Endothelial cell of umbilical vein (primary cell): ENCODE measurements around the gene ZNF281. TPM values are rescaled to one million over a fixed set of nuclear protein-coding genes. Genes with fewer than 3 reads are reported as not detected.

Experiments
- BruUV-seq: library from RNA; stranded (reverse); fragments of 400-500 nt; replicated peaks from 2 replicates; lab custom pipeline; 2021; lab: Mats Ljungman, UMichigan
- CTCF ChIA-PET: fragments of 300-600, 350-600 bp; sonication (Branson Sonifier 250); formaldehyde crosslinking; loops from one replicate; lab custom pipeline; 2021; ENCODE audit warnings: antibody characterized with exemption, inconsistent platforms; lab: Charles Lee
- POLR2A ChIA-PET: fragments of 300-600, 350-600 bp; sonication (Branson Sonifier 250); formaldehyde crosslinking; loops from one replicate; lab custom pipeline; 2021; ENCODE audit warnings: antibody characterized with exemption, inconsistent platforms; lab: Charles Lee
- DNase-seq: peaks from one replicate; pipeline ENCODE4 v3.0.0-alpha.2; 2011; ENCODE audit warnings: low read depth, low spot score
- FAIRE-seq: peaks from 2 replicates; lab custom pipeline; 2011; peaks lifted over from hg19 to GRCh38; lab: Jason Lieb, UNC
- H2AFZ ChIP-seq: 2 replicates; pipeline ENCODE4 v1.6.0; 2012; ENCODE audit warnings: low read depth, low read length, control low read depth, inconsistent platforms
- H3K27ac ChIP-seq: 2 replicates; pipeline ENCODE4 v1.5.1; 2011; ENCODE audit warnings: low read depth, mild to moderate bottlenecking, control low read depth, low read length, moderate library complexity; ENCODE audit not compliant: insufficient read depth
- H3K27me3 ChIP-seq, 2 experiments: 2 replicates each; pipeline versions ENCODE4 v1.6.0 to v1.6.1; 2011; ENCODE audit warnings: low read length in 2 of 2, mixed read lengths in 1 of 2; ENCODE audit not compliant: control insufficient read depth in 2 of 2, insufficient read depth in 2 of 2
- H3K36me3 ChIP-seq, 2 experiments: 2 replicates in 1 of 2; 3 replicates in 1 of 2; pipeline ENCODE4 v1.5.1; 2011; ENCODE audit warnings: low read length in 2 of 2, mild to moderate bottlenecking in 1 of 2, moderate library complexity in 1 of 2; ENCODE audit not compliant: control insufficient read depth in 2 of 2, insufficient read depth in 2 of 2; ENCODE audit errors: extremely low read depth in 1 of 2
- H3K4me1 ChIP-seq: 3 replicates; pipeline ENCODE4 v1.5.1; 2011; ENCODE audit warnings: mild to moderate bottlenecking, low read length; ENCODE audit not compliant: control insufficient read depth, insufficient read depth; ENCODE audit errors: extremely low read depth
- H3K4me2 ChIP-seq: 2 replicates; pipeline ENCODE4 v1.6.1; 2011; ENCODE audit warnings: low read length, control low read depth, mixed read lengths; ENCODE audit not compliant: insufficient read depth
- H3K4me3 ChIP-seq, 3 experiments: fragments of 200-600 bp in 1 of 3; sonication (generic), shearing (Covaris generic) in 1 of 3; replicated peaks in 1 of 3; 2 replicates each; pipeline ENCODE4 v1.5.1; 2011 to 2016; ENCODE audit warnings: control low read depth in 3 of 3, low read length in 3 of 3, mild to moderate bottlenecking in 2 of 3, inconsistent platforms in 1 of 3, low read depth in 1 of 3, moderate library complexity in 1 of 3; ENCODE audit not compliant: insufficient read depth in 1 of 3
- H3K79me2 ChIP-seq: 2 replicates; pipeline ENCODE4 v1.6.0; 2012; ENCODE audit warnings: low read length, inconsistent platforms; ENCODE audit not compliant: control insufficient read depth, insufficient read depth
- H3K9ac ChIP-seq: replicated peaks from 2 replicates; pipeline ENCODE3; 2011; ENCODE audit warnings: low read length, control low read depth; ENCODE audit not compliant: insufficient read depth; ENCODE audit errors: extremely low read depth
- H3K9me1 ChIP-seq: replicated peaks from 3 replicates; pipeline ENCODE4 v1.6.0; 2011; ENCODE audit warnings: mild to moderate bottlenecking, low read length; ENCODE audit not compliant: control insufficient read depth, insufficient read depth; ENCODE audit errors: extremely low read depth
- H3K9me3 ChIP-seq: replicated peaks from 2 replicates; pipeline ENCODE4 v1.5.1; 2012; ENCODE audit warnings: low read length, inconsistent platforms; ENCODE audit not compliant: control insufficient read depth, insufficient read depth
- H4K20me1 ChIP-seq: replicated peaks from 2 replicates; pipeline ENCODE3; 2011; ENCODE audit warnings: mild to moderate bottlenecking, low read length; ENCODE audit not compliant: control insufficient read depth, insufficient read depth; ENCODE audit errors: extremely low read depth
- EZH2 ChIP-seq: IDR thresholded peaks from 2 replicates; pipeline ENCODE4 v1.6.1; 2012; ENCODE audit warnings: borderline replicate concordance, low read depth, mild to moderate bottlenecking, moderate library complexity, low read length, inconsistent platforms; ENCODE audit not compliant: severe bottlenecking
- FOS ChIP-seq: IDR thresholded peaks from 2 replicates; pipeline ENCODE4 v1.6.1; 2011; ENCODE audit warnings: mild to moderate bottlenecking, low read length, moderate library complexity, borderline replicate concordance; ENCODE audit not compliant: insufficient read depth
- GATA2 ChIP-seq: IDR thresholded peaks from 2 replicates; pipeline ENCODE4 v1.7.0; 2011; ENCODE audit warnings: low read depth, mild to moderate bottlenecking, moderate library complexity, mixed read lengths, low read length; ENCODE audit not compliant: insufficient read length, insufficient read depth
- JUN ChIP-seq: IDR thresholded peaks from 2 replicates; pipeline ENCODE4 v1.6.1; 2011; ENCODE audit warnings: borderline replicate concordance, low read depth; ENCODE audit not compliant: insufficient read length, insufficient read depth
- MAX ChIP-seq: IDR thresholded peaks from 2 replicates; pipeline ENCODE4 v1.6.1; 2011; ENCODE audit not compliant: insufficient read depth, insufficient read length
- MYC ChIP-seq: IDR thresholded peaks from one replicate; pipeline ENCODE4 v1.6.1; 2011; ENCODE audit warnings: mild to moderate bottlenecking, low read depth, low read length
- POLR2A ChIP-seq: IDR thresholded peaks from 2 replicates; pipeline ENCODE4 v1.6.1; 2012; ENCODE audit warnings: low read depth, mild to moderate bottlenecking, control low read depth, low read length
- POLR2AphosphoS5 ChIP-seq: IDR thresholded peaks from 2 replicates; pipeline ENCODE4 v1.6.1; 2012; ENCODE audit warnings: low read depth, mild to moderate bottlenecking, control low read depth, low read length, moderate library complexity; ENCODE audit not compliant: insufficient read depth
- dilution Hi-C: fragments of 300-500 bp; cut with MboI; formaldehyde crosslinking; loops from one replicate; pipeline ENCODE4 v1.15.0; 2019; ENCODE audit warnings: low sequenced_read_pairs; ENCODE audit not compliant: extremely low pct_ligation_motif_present
- intact Hi-C: fragments of 100-400 bp; cut with micrococcal nuclease; formaldehyde crosslinking; loops from one replicate; pipeline ENCODE4 v1.10.0; 2022
- polyA plus RNA-seq, 4 experiments: library from polyadenylated mRNA; depleted of rRNA in 3 of 4; stranded (reverse) in 3 of 4; unstranded in 1 of 4; fragments of >200 nt; gene quantifications; 2 replicates each; pipeline versions ENCODE4 v1.2.1 to v1.2.3, GENCODE V29; 2011 to 2012; ENCODE audit warnings: missing spikeins in 1 of 4
- total RNA-seq: library from RNA; stranded (reverse); gene quantifications from 2 replicates; pipeline ENCODE4 v1.2.3, GENCODE V29; 2021
- TF ChIP-seq, protein P1 (sequence below), 2 donors: IDR thresholded peaks; 1 replicate in 1 of 2; 2 replicates in 1 of 2; pipeline ENCODE4 v1.5.1; 2011; ENCODE audit warnings: low read length in 2 of 2, mild to moderate bottlenecking in 2 of 2, moderate library complexity in 2 of 2, control low read depth in 1 of 2, inconsistent platforms in 1 of 2, low read depth in 1 of 2; ENCODE audit not compliant: insufficient read depth in 1 of 2; ENCODE audit errors: extremely low read depth in 1 of 2

ZNF281 gene
- total and polyA plus RNA-seq, 2 donors (not counting 3 experiments of a cell fraction or from before 2014, with no cell fraction given), result 5.2 to 22.3 TPM

- TF ChIP-seq POLR2AphosphoS5, result no peak
- no peak for TF ChIP-seq FOS
- no peak for TF ChIP-seq GATA2
- TF ChIP-seq, protein P1, sequence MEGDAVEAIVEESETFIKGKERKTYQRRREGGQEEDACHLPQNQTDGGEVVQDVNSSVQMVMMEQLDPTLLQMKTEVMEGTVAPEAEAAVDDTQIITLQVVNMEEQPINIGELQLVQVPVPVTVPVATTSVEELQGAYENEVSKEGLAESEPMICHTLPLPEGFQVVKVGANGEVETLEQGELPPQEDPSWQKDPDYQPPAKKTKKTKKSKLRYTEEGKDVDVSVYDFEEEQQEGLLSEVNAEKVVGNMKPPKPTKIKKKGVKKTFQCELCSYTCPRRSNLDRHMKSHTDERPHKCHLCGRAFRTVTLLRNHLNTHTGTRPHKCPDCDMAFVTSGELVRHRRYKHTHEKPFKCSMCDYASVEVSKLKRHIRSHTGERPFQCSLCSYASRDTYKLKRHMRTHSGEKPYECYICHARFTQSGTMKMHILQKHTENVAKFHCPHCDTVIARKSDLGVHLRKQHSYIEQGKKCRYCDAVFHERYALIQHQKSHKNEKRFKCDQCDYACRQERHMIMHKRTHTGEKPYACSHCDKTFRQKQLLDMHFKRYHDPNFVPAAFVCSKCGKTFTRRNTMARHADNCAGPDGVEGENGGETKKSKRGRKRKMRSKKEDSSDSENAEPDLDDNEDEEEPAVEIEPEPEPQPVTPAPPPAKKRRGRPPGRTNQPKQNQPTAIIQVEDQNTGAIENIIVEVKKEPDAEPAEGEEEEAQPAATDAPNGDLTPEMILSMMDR (IDR thresholded peaks at IDR 0.05; ENCODE audit: extremely low read depth in 1 of 2, insufficient read depth in 1 of 2, low read depth in 1 of 2, low read length in 2 of 2), result no peak
- no peak for TF ChIP-seq JUN
- TF ChIP-seq MAX, result no peak
- TF ChIP-seq MYC, result no peak
- no peak for TF ChIP-seq EZH2
- no peak for TF ChIP-seq POLR2A
- H2AFZ ChIP-seq, result no peak overlapping the region
- H3K79me2 ChIP-seq, result no peaks in the 10 kb centered on the region
- H3K9ac ChIP-seq, result no peak overlapping the region
- H3K4me2 ChIP-seq, result no peak overlapping the region
- no peaks in the 10 kb centered on the region for H3K27me3 ChIP-seq
- H3K4me1 ChIP-seq, result no peaks in the 10 kb centered on the region
- FAIRE-seq, result no peak
- H3K4me3 ChIP-seq, result no peak overlapping the region
- H3K27ac ChIP-seq, result no peak overlapping the region
- dilution Hi-C loops, result no loop called here
- ChIA-PET POLR2A (no interaction called here), CTCF (interaction anchor here (1.0 to 3.3 kb wide), 4 partner anchors 10 to 111 kb away, joined by 3 to 11 read pairs (median 4); no protein-coding TSS in a partner anchor)
- intact Hi-C loops, result loop anchor here (2.0 kb wide), 1 partner anchor 20 kb away; no protein-coding TSS in a partner anchor
- no peaks in the 10 kb centered on the region for H3K9me3 ChIP-seq
- no peaks in the 10 kb centered on the region for H4K20me1 ChIP-seq
- BruUV-seq, result no TSS peak
- no peak for DNase-seq
- no peaks in the 10 kb centered on the region for H3K9me1 ChIP-seq
- H3K36me3 ChIP-seq, result no peaks in the 10 kb centered on the region
Observed at GRCh38 chr1:200372885-200373181, 37.0 kb downstream of the ZNF281 start.
